Neural crest cell (in vitro differentiated cells): ENCODE data around the gene CREB3L1. TPM values are rescaled to one million over a fixed set of nuclear protein-coding genes. Genes with fewer than 3 reads are reported as not detected.
A peak's percentile ranks its signal among the peaks of the same experiment; 100 is the strongest.

Source experiments
- DNase-seq: peaks from one replicate; pipeline ENCODE4 v3.0.0; 2021; ENCODE audit warnings: low read depth, mixed read lengths, low spot score
- H3K27ac Mint-ChIP-seq: one replicate; pipeline ENCODE4 v1.8.0; 2021; ENCODE audit warnings: mild to moderate bottlenecking, mixed read lengths; ENCODE audit not compliant: unreplicated experiment
- H3K27me3 Mint-ChIP-seq: 2 replicates; pipeline ENCODE4 v1.8.0; 2021; ENCODE audit warnings: low read depth, mild to moderate bottlenecking, mixed read lengths
- H3K36me3 Mint-ChIP-seq: 2 replicates; pipeline ENCODE4 v1.8.0; 2021; ENCODE audit warnings: low read depth, mild to moderate bottlenecking, mixed read lengths
- H3K4me1 Mint-ChIP-seq: 2 replicates; pipeline ENCODE4 v1.8.0; 2021; ENCODE audit warnings: mixed read lengths
- H3K4me3 Mint-ChIP-seq: one replicate; pipeline ENCODE4 v1.8.0; 2021; ENCODE audit warnings: mild to moderate bottlenecking, mixed read lengths
- H3K9me3 Mint-ChIP-seq: 2 replicates; pipeline ENCODE4 v1.8.0; 2021; ENCODE audit warnings: mixed read lengths
- total RNA-seq: library from RNA; stranded (reverse); gene quantifications from 2 replicates; pipeline ENCODE4 v1.2.1, GENCODE V29; 2021
- TF ChIP-seq, protein P1 (sequence below): fragments of 200-600 bp; sonication (generic); conservative IDR thresholded peaks from 2 replicates; pipeline ENCODE4 v1.5.0; 2021; ENCODE audit warnings: antibody characterized with exemption, mild to moderate bottlenecking

The CREB3L1 gene
- total RNA-seq, 1 donor from 2014 or later: 0.75 TPM

- no peak for DNase-seq
- TF ChIP-seq, protein P1, sequence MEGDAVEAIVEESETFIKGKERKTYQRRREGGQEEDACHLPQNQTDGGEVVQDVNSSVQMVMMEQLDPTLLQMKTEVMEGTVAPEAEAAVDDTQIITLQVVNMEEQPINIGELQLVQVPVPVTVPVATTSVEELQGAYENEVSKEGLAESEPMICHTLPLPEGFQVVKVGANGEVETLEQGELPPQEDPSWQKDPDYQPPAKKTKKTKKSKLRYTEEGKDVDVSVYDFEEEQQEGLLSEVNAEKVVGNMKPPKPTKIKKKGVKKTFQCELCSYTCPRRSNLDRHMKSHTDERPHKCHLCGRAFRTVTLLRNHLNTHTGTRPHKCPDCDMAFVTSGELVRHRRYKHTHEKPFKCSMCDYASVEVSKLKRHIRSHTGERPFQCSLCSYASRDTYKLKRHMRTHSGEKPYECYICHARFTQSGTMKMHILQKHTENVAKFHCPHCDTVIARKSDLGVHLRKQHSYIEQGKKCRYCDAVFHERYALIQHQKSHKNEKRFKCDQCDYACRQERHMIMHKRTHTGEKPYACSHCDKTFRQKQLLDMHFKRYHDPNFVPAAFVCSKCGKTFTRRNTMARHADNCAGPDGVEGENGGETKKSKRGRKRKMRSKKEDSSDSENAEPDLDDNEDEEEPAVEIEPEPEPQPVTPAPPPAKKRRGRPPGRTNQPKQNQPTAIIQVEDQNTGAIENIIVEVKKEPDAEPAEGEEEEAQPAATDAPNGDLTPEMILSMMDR: no peak
- H3K27me3 Mint-ChIP-seq: peaks cover 10% of the 10 kb centered on the region
- H3K27ac Mint-ChIP-seq: peak overlapping the region; percentile 57
- no peaks in the 10 kb centered on the region for H3K9me3 Mint-ChIP-seq
- H3K4me1 Mint-ChIP-seq: peaks cover 40% of the 10 kb centered on the region
- H3K4me3 Mint-ChIP-seq: peak overlapping the region; percentile 90
- H3K36me3 Mint-ChIP-seq: no peaks in the 10 kb centered on the region
Measured at GRCh38 chr11:46348566-46349401, 71.3 kb downstream of the CREB3L1 start.

DNA sequence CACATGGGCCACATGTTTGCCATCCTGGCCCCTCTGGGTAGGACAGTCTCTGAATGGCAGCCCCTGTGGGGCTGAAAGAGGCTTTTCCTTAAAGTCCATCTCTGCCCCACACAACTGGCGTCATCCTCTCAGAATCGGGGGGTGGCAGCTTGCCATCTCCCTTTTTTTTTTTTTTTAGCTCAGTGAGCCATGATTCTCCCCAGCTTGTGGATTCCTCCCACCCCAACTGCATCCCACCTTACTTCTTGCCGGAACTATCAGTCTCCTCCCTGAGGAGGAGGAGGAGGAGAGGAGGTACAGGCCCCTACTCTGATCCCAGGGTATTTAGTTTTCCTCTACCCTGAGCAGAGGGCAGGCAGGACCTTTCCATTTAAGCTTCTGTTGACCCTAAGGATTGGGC is 73.2 kb downstream of the CREB3L1 start:
- no peaks in the 10 kb centered on the region for H3K36me3 Mint-ChIP-seq
- H3K27me3 Mint-ChIP-seq: peaks cover 7% of the 10 kb centered on the region

GRCh38 chr11:46351148-46351547 is 73.7 kb downstream of the CREB3L1 start:
- peaks cover 7% of the 10 kb centered on the region for H3K27me3 Mint-ChIP-seq
- H3K27ac Mint-ChIP-seq: no peak overlapping the region
- H3K4me3 Mint-ChIP-seq: peak overlapping the region; percentile 62
- peaks cover 37% of the 10 kb centered on the region for H3K4me1 Mint-ChIP-seq
- TF ChIP-seq, protein P1: no peak
- H3K9me3 Mint-ChIP-seq: no peaks in the 10 kb centered on the region
- H3K36me3 Mint-ChIP-seq: no peaks in the 10 kb centered on the region
- DNase-seq: no peak

More for the DNA sequence above, 73.2 kb downstream of the CREB3L1 start:
- Mint-ChIP-seq H3K4me1 (peaks cover 37% of the 10 kb centered on the region), H3K9me3 (no peaks in the 10 kb centered on the region), H3K27ac (no peak overlapping the region), H3K4me3 (peak overlapping the region; percentile 62)
- DNase-seq: no peak
- TF ChIP-seq, protein P1: no peak

- H3K4me3 Mint-ChIP-seq: no peak overlapping the region
- peaks cover 35% of the 10 kb centered on the region for H3K4me1 Mint-ChIP-seq
- H3K36me3 Mint-ChIP-seq: no peaks in the 10 kb centered on the region
- no peak overlapping the region for H3K27ac Mint-ChIP-seq
- TF ChIP-seq, protein P1: no peak
- no peak for DNase-seq
- peaks cover 4% of the 10 kb centered on the region for H3K27me3 Mint-ChIP-seq
- H3K9me3 Mint-ChIP-seq: no peaks in the 10 kb centered on the region
Measured at GRCh38 chr11:46351606-46352005, 74.1 kb downstream of the CREB3L1 start.

DNA sequence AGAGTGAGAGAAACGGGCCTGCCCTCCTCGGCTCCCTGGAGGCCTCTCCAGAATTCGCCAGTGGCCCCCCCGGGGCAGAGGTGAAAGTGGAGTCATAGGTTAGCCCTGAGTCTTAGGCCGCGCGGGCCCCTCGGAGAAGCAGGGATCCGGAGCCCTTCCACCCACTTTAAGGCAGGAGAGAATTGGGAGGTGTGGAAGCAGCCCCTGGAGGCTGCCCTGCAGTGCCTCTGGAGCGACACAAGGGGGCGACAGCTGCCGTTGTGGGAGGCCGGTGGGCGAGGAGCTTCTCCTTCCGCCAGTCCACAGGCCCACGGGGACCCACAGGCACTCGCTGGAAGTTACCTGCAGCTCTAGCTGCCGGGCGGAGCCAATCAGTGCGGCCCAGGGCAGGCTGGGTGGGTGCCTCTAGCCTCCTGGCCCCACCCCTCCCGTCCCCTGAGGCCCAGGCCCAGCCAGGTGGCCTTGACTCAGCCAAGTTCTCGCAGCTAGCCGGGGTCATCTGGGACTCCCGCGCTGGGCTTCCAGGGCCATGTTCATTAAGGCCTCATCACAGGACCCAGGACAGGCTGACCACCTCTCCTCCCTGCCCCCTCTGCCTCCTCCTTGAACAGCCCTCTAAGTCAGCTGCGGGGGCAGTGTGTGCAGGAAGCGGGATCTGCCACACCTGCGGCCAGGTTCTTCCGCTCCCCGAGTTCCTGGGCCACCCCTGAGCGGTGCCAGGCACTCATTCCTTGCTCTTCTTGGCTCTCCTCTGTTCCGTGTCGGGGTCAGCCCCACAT is 74.8 kb downstream of the CREB3L1 start:
- Mint-ChIP-seq H3K4me3 (no peak overlapping the region), H3K27me3 (no peaks in the 10 kb centered on the region)

More for the DNA sequence above, 74.8 kb downstream of the CREB3L1 start:
- H3K36me3 Mint-ChIP-seq: no peaks in the 10 kb centered on the region
- no peaks in the 10 kb centered on the region for H3K9me3 Mint-ChIP-seq
- H3K27ac Mint-ChIP-seq: no peak overlapping the region
- peak; percentile 72 for DNase-seq
- H3K4me1 Mint-ChIP-seq: peaks cover 36% of the 10 kb centered on the region
- TF ChIP-seq, protein P1: peak; percentile 83
